HG02884 (cell line): Measurements from ENCODE around the gene PTP4A2.
A peak's percentile ranks its signal among the peaks of the same experiment; 100 is the strongest.
"Not testable (repeated sequence)": the region's sequence is repeated elsewhere in the genome, so short reads cannot be mapped to it uniquely, and the experiment has no call there.

Experiments used
- ATAC-seq: cut with Tn5 transposase; IDR thresholded peaks from one replicate; pipeline ENCODE4 v1.9.1; 2021; ENCODE audit warnings: mild to moderate bottlenecking, moderate library complexity; ENCODE audit not compliant: unreplicated experiment

Gene PTP4A2

GRCh38 chr1:31951276-31951675 is 13.1 kb upstream of the PTP4A2 start:
- ATAC-seq, result no peak

DNA sequence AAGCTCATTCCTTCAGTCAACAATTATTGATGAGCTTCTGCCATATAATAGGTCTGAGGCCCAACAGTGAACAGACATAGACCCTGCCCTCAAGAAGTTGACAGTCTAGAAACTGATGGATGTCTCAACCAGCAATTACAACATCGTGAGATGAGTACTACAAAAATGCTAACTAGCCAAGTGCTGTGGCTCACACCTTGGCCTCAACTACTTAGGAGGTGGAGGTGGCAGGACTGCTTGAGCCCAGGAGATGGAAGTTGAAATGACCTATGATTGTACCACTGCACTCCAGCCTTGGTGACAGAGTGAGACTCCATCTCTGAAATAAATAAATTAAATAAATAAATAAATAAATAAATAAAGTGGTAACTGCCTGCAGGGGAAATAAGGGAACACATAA is 11.7 kb upstream of the PTP4A2 start:
- ATAC-seq, result no peak

DNA sequence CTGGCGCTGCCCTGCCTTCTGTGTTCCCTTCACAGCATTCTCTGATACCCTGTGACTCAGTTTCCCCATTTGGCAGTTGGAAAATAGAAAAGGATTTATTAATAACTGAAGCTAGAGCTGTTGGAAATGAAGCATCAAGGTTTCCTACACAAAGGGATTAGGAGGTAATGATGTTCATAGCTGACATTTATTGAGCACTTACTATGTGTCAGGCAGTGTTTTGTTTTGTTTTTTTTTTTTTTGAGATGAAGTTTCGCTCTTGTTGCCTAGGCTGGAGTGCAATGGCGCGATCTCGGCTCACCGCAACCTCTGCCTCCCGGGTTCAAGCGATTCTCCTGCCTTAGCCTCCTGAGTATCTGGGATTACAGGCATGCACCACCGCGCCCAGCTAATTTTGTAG is 7.5 kb upstream of the PTP4A2 start:
- not testable (repeated sequence) for ATAC-seq

- ATAC-seq, result peak; percentile 61
These were observed 6.3 kb upstream of the PTP4A2 start for GRCh38 chr1:31944205-31945089.

DNA sequence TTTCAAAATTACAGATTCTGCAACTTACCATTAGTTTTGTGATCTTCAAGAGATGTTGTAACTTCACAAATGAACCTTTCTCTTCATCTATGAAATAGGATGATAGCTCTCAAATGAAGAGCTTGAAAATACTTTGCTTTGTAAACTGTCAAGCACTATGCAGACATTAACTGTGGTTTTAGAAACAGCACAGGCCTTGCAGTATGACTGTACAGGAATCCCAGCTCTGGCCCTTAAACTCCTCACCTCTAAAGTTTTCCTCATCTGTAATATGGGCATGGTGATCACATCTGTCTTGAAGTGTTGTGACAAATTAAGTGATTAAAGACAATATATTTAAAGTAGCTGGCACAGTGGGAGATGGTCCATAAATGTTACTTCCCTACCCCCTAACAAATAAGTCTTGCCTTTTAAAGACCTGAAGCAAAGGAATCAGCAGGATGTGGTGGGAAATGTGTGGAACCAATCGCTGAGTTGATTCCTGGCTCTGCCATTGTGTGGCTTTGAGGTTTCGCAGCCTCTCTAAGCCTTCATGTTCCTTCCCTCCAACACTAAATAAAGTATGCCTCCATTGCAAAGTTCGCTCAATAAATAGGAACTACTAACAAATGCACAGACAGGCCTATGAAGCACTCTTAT is 5.5 kb upstream of the PTP4A2 start:
- no peak for ATAC-seq

DNA sequence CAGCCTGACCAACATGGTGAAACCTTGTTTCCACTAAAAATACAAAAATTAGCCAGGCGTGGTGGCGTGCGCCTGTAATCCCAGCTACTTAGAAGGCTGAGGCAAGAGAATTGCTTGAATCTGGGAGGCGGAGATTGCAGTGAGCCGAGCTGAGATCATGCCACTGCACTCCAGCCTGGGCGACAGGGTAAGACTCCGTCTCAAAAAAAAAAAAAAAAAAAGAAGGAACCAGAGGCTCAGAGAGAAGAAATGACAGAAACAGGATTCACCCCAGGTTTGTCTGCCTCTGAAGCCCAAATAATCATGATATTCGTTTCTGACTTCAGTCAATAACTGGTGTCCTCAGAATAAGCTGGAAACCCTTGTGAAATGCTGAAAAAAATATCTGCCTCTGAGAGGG is 3.9 kb upstream of the PTP4A2 start:
- ATAC-seq, result not testable (repeated sequence)

DNA sequence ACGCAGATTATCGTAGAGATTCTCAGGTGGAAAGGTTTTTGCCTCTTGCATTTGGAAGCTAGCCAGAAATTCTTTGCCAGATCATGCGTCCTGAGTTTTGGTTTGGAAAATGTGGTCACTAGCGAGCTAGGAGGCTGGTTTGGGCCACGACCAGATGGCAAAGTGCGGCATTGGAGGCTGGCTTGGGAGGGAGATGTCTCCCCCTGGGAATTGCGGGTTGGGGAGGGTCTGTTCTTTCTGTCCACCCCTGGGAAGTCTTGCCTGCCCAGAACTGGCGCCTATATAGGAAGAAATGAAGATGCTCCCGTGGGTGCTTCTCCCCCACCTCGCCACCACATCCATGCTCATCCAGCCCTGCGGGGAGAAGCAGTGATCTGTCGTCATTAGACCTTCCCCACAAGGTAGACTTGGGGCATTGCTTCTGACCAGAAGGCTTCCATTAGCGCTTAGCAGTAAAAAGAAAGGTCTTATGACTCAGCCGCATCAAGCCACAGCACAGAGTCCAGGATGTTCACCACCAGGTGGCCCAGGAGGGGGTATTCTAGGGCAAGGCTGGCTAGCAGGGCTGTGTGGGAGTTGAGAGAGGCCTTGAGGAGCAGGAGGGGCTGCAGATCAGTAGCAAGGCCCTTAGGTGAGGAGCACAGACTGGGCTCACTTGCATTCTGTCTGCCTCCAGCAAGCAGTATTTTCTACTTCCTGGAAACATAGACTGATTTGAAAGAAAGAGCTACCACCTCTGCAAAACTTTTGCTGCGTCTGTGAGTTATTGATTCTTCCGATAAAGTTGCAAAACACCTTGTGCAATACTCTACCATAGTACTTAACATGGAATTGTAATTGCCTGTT is 1.5 kb upstream of the PTP4A2 start:
- peak; percentile 23 for ATAC-seq

DNA sequence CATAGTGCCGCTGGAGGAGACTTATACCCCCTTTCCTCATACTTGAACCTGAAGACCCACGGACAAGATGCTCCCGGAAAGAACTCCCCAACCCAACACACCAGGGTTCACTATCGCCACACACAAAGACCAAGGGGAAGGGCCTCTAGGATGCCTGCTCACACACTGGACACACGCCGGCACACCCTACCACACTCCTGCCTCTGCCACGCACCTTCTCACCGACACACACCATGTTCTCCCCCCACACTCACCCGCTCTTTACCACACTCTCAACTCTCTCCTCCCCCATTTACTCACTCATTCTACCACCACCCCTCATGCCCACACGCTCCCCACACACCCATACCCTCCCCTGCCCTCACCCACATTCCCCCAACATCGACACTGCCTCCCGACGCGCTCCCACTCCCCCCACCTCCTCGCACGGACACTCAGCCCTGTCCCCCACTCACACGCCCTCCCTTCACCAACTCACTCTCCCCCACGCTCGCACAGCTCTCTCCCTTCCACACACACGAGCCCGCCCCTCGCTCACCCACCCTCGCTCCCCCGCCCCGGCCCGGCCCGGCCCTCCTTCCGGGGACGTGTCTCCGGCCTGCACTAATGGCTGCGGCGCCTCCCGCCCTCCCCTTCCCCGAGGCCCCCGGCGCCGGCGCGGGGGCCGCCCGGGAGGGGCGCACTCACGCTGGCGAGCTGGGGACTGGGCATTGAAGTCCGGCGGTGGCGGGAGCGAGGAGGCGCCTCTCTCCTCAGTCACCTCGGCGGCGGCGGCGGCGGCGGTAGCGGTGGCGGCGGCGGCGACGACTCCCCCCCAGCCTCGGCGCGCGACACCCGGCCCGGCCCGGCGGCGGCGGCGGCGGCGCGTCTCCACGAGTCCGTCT is 626 bp downstream of the PTP4A2 start:
- ATAC-seq, result peak; percentile 14

- ATAC-seq, result no peak
These were observed 1.2 kb downstream of the PTP4A2 start for GRCh38 chr1:31936981-31937299.

GRCh38 chr1:31936278-31936980 is 1.7 kb downstream of the PTP4A2 start:
- ATAC-seq, result no peak

- no peak for ATAC-seq
These were observed 3.2 kb downstream of the PTP4A2 start for GRCh38 chr1:31934706-31935629.

DNA sequence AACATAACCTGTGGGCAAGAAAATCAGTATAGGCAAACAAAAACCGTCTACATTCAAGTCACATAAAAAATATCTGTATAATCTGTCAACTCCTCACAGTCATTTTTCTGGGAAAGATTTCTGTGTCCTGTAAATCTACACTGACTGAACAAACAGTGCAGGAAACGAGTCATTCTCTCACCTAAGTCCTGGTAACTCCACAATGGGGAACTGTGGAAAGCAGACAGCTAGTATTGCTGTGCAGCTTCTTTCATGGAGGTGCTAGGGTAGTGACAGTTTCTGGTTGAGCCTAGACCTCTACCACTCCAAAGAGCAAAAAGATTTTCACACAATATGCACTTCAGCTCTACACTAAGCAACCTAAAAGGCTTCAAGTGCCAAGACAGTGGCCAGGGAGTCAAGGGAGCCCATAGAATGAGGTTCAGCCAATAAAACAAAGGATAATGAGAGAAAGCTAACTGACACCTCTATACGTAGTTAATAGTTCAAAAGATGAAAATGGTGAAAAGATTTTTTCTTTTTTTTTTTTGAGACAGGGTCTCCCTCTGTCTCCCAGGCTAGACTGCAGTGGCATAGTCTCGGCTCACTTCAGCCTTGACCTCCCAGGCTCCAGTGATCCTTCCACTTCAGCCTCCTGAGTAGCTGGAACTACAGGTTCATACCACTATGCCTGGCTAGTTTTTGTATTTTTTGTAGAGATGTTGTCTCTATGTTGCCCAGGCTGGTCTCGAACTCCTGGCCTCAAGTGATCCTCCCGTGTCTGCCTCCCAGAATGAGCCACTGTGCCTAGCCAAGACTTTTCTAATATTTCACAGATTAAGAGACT is 5.5 kb downstream of the PTP4A2 start:
- no peak for ATAC-seq

- no peak for ATAC-seq
These were observed 6.5 kb downstream of the PTP4A2 start for GRCh38 chr1:31931593-31932225.

DNA sequence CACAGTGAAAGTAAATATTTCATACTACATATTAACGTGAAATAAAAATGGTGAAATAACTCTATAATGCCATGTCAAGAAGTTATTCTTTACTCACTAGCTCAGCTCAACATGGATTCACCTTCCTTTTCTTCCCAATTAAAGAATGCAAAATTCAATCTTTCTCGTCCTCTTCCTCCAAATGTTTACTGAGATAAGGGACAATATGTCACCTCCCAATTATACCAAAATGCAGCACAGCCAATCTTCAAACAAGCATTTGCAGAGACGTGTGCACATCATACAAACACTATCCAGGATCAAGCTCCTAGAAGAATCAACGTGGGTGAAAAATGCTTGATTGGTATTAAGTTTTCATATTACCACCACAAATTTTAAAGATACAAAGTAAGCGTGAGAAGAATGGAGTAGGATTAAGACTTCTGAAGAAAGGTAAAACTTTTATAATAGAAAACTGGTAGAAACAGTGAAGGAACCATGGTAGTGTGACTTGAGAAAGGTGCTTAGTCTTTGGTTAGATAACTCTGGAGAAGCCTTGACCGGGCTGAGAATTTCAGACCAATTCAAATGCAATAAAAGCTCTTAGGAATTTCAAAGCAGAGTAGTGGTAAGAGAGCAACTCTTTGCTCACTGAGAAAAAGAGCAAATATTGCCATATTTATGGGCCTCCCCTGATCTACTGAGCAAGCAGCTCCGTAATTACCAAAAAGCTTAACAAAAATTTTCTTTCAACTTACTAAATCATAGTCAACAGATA is 7.2 kb downstream of the PTP4A2 start:
- no peak for ATAC-seq

GRCh38 chr1:31927661-31927980 is 10.5 kb downstream of the PTP4A2 start:
- no peak for ATAC-seq

DNA sequence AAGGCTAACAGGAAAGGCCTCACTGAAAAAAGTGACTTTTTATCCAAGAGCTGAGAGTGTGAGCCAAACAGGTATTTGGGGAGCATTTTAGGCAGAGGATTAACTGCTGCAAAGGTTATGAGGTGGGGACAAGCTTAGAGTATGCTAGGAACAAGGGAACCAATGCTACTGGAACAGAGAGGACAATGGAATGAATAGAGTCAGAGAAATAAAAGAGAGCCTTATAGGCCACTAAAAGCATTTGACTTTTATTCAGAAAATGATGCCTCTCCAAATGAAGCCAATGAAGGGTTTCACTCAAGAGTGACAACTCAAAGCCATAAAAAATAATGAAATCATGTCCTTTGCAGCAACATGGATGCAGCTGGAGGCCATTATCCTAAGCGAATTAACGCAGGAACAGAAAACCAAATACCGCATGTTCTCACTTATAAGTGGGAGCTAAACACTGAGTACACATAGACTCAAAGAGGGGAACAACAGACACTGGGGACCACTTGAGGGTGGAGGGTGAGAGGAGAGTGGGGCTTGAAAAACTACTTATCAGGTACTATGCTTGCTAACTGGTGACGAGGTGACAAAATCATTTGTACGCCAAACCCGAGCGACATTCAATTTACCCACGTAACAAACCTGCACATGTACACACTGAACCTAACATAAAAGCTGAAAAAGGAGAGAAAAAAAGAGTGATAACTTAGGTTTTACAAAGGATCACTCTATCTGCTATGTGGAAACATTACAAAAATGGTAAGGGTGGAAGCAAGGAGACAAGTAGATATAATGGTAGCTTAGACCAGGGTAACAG is 11.1 kb downstream of the PTP4A2 start:
- no peak for ATAC-seq
